D721Med (cell line): ENCODE data around the gene C10orf90.

Experiments used
- DNase-seq: peaks from one replicate; pipeline ENCODE4 v3.0.0; 2011; ENCODE audit warnings: low spot score; ENCODE audit not compliant: insufficient read length
- FAIRE-seq: peaks from 2 replicates; lab custom pipeline; 2011; peaks lifted over from hg19 to GRCh38; lab: Jason Lieb, UNC
- CTCF ChIP-seq: IDR thresholded peaks from 2 replicates; pipeline ENCODE4 v1.5.1; 2012; ENCODE audit warnings: mild to moderate bottlenecking, control low read depth; ENCODE audit not compliant: insufficient read depth; ENCODE audit errors: missing control alignments

The C10orf90 gene

GRCh38 chr10:126665207-126665606, 5.3 kb downstream of the C10orf90 start:
- FAIRE-seq = no peak
- no peak for DNase-seq
- TF ChIP-seq CTCF = no peak

- TF ChIP-seq CTCF = no peak
- FAIRE-seq = no peak
- no peak for DNase-seq
These were observed 6.6 kb downstream of the C10orf90 start for GRCh38 chr10:126663880-126664279.

GRCh38 chr10:126663328-126663727, 7.2 kb downstream of the C10orf90 start:
- FAIRE-seq (no peak), DNase-seq (no peak)
- no peak for TF ChIP-seq CTCF

DNA sequence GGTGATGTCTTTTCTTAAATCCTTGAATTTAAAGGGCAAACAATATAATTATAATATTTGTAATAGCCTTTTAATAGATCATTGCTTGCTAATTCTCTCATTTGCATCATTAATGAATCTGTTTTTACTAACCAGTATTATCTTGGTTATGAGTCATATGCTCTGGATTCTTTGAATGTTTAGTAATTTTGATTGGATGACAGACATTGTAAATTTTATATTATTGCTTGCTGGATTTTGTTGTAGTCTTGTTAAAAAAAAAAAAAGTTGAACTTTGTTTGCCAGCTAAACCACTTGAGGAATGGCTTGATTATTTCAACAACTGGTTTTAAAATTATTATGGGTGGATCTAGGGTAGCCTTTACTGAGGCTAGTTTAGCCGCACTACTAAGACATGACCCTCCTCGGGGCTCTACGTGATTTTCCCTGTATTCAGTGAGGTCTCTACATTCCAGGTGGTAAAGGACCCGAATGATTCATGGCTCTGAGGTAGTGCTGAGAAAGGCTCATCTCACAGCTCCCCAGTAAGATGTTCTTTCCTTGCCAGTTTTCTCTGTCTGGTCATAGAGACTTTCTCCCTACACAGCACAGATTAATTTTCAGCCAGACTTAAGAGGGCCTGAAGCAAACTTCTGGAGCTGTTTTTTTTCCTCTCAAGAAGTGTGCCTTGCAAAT, 8.5 kb downstream of the C10orf90 start:
- FAIRE-seq = no peak
- TF ChIP-seq CTCF = no peak
- DNase-seq = no peak

- no peak for FAIRE-seq
- TF ChIP-seq CTCF = no peak
- DNase-seq = no peak
These were observed 9.1 kb downstream of the C10orf90 start for GRCh38 chr10:126661356-126661755.

DNA sequence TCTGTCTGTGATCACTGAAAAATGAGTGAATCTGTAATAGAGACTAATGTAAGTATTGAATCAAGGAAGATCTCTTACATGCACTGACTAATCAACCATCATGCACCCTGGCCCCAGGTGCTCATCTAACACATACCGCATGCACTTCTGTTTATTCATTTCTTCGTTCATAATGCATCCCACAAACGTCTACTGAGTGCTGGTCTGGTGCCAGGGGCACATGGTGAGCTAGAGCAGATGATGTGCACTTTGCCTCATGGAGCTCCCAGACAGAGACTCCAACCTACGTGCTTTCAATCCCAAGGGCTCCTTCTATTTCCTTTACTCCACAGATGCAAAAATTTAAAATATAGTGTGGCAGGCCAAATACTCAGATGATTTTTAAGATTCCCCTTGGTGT, 10.7 kb downstream of the C10orf90 start:
- DNase-seq (no peak), FAIRE-seq (no peak)
- no peak for TF ChIP-seq CTCF

DNA sequence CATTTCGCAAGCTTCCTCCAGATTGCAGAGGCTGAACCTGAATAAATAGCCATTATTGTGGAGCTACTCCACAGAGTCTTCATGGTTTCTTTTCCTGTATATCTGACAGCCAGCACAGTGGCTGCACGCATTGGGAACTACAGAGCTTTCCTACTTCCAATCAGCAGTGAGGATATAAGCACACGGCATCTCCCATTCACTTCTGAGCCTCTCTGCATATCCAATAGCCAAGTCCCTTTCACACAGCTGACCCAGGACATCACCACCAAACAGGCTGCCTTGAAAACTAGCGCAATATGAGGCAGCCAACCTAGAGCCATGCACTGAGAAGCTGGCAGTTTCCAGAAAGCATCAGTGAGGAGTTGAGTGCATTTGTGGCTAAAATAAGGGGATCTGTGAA, 11.6 kb downstream of the C10orf90 start:
- DNase-seq = no peak
- FAIRE-seq = no peak

More for the DNA sequence above, 11.6 kb downstream of the C10orf90 start:
- no peak for TF ChIP-seq CTCF
